Measurements from ENCODE around the gene ATP11A. TPM values are rescaled to one million over a fixed set of nuclear protein-coding genes. Genes with fewer than 3 reads are reported as not detected.

ATP11A gene
- total RNA-seq, 2 donors from 2014 or later, result 122 to 140 TPM

GRCh38 chr13:112647256-112647655 is 42.6 kb upstream of the ATP11A start:
- peaks cover 7% of the 10 kb centered on the region for H3K4me1 Mint-ChIP-seq
- Histone ChIP-seq H3K27me3 (ENCODE audit: control insufficient read depth, insufficient read depth, low read length, poor library complexity, severe bottlenecking) (no peaks in the 10 kb centered on the region), H3K36me3 (ENCODE audit: control insufficient read depth, insufficient read depth, low read length) (no peaks in the 10 kb centered on the region), H3K27ac (ENCODE audit: low read depth, low read length) (no peak overlapping the region), H3K9me3 (ENCODE audit: control insufficient read depth, low read length) (no peaks in the 10 kb centered on the region), H3K9ac (ENCODE audit: extremely low read depth, low read length, poor library complexity, severe bottlenecking) (no peak overlapping the region), H3K4me1 (ENCODE audit: control insufficient read depth, insufficient read depth, low read length) (no peaks in the 10 kb centered on the region), H3K4me3 (ENCODE audit: low read length) (no peak overlapping the region)
- no peak overlapping the region for H3K27ac Mint-ChIP-seq
- no peaks in the 10 kb centered on the region for H3K9me3 Mint-ChIP-seq
- peaks cover 4% of the 10 kb centered on the region for H3K27me3 Mint-ChIP-seq (ENCODE audit: insufficient read depth)
- no peak overlapping the region for H3K4me3 Mint-ChIP-seq
- no peaks in the 10 kb centered on the region for H3K36me3 Mint-ChIP-seq (ENCODE audit: low read depth)
- TF ChIP-seq CTCF (conservative IDR thresholded peaks at IDR 0.05), result no peak
- peak; percentile 20 for DNase-seq
- WGBS, 2 experiments (ENCODE audit: insufficient coverage in 1 of 2, insufficient read length in 1 of 2), result 91% methylated on average over 11 to 14 of the region's 14 CpGs

GRCh38 chr13:112648101-112648500 is 41.7 kb upstream of the ATP11A start:
- H3K27ac Mint-ChIP-seq, result no peak overlapping the region
- H3K36me3 Mint-ChIP-seq (ENCODE audit: low read depth), result no peaks in the 10 kb centered on the region
- H3K27ac ChIP-seq (ENCODE audit: low read depth, low read length), result no peak overlapping the region
- no peaks in the 10 kb centered on the region for H3K27me3 ChIP-seq (ENCODE audit: control insufficient read depth, insufficient read depth, low read length, poor library complexity, severe bottlenecking)
- peaks cover 7% of the 10 kb centered on the region for H3K4me1 Mint-ChIP-seq
- H3K4me1 ChIP-seq (ENCODE audit: control insufficient read depth, insufficient read depth, low read length), result no peaks in the 10 kb centered on the region
- H3K4me3 ChIP-seq (ENCODE audit: low read length), result no peak overlapping the region
- TF ChIP-seq CTCF (conservative IDR thresholded peaks at IDR 0.05), result no peak
- peak; percentile 42 for DNase-seq
- no peak overlapping the region for H3K4me3 Mint-ChIP-seq
- no peaks in the 10 kb centered on the region for H3K9me3 Mint-ChIP-seq
- peaks cover 4% of the 10 kb centered on the region for H3K27me3 Mint-ChIP-seq (ENCODE audit: insufficient read depth)
- no peaks in the 10 kb centered on the region for H3K9me3 ChIP-seq (ENCODE audit: control insufficient read depth, low read length)
- no peak overlapping the region for H3K9ac ChIP-seq (ENCODE audit: extremely low read depth, low read length, poor library complexity, severe bottlenecking)
- no peaks in the 10 kb centered on the region for H3K36me3 ChIP-seq (ENCODE audit: control insufficient read depth, insufficient read depth, low read length)
- WGBS, 2 experiments (ENCODE audit: insufficient coverage in 1 of 2, insufficient read length in 1 of 2), result 89 to 96% methylated on average over 4 to 10 of the region's 10 CpGs

- H3K9me3 ChIP-seq (ENCODE audit: control insufficient read depth, low read length), result no peaks in the 10 kb centered on the region
- no peaks in the 10 kb centered on the region for H3K4me1 ChIP-seq (ENCODE audit: control insufficient read depth, insufficient read depth, low read length)
- 94 to 96% methylated on average over 26 to 31 of the region's 31 CpGs for WGBS, 2 experiments (ENCODE audit: insufficient coverage in 1 of 2, insufficient read length in 1 of 2)
- no peaks in the 10 kb centered on the region for H3K36me3 ChIP-seq (ENCODE audit: control insufficient read depth, insufficient read depth, low read length)
- peak; percentile 29 for DNase-seq
- Mint-ChIP-seq H3K9me3 (no peaks in the 10 kb centered on the region), H3K36me3 (ENCODE audit: low read depth) (no peaks in the 10 kb centered on the region), H3K27me3 (ENCODE audit: insufficient read depth) (peaks cover 4% of the 10 kb centered on the region), H3K4me3 (no peak overlapping the region), H3K4me1 (peaks cover 7% of the 10 kb centered on the region), H3K27ac (no peak overlapping the region)
- no peak overlapping the region for H3K4me3 ChIP-seq (ENCODE audit: low read length)
- no peaks in the 10 kb centered on the region for H3K27me3 ChIP-seq (ENCODE audit: control insufficient read depth, insufficient read depth, low read length, poor library complexity, severe bottlenecking)
- no peak for TF ChIP-seq CTCF (conservative IDR thresholded peaks at IDR 0.05)
- H3K27ac ChIP-seq (ENCODE audit: low read depth, low read length), result no peak overlapping the region
- no peak overlapping the region for H3K9ac ChIP-seq (ENCODE audit: extremely low read depth, low read length, poor library complexity, severe bottlenecking)
Measured at GRCh38 chr13:112648966-112649690, 40.7 kb upstream of the ATP11A start.

Measured in endodermal cell (in vitro differentiated cells).